ENCODE data around the gene KCNH5.
A peak's percentile ranks its signal among the peaks of the same experiment; 100 is the strongest.

The KCNH5 gene

GRCh38 chr14:62939970-62940369 is 105.3 kb downstream of the KCNH5 start:
- DNase-seq (ENCODE audit: low read depth): no peak
- no peak for TF ChIP-seq CTCF (IDR thresholded peaks at IDR 0.05; ENCODE audit: low read length, missing control alignments)
- no peak overlapping the region for H3K4me3 ChIP-seq (replicated peaks; ENCODE audit: low read depth, low read length)

GRCh38 chr14:62938778-62939177 is 106.5 kb downstream of the KCNH5 start:
- no peak for TF ChIP-seq CTCF (IDR thresholded peaks at IDR 0.05; ENCODE audit: low read length, missing control alignments)
- no peak overlapping the region for H3K4me3 ChIP-seq (replicated peaks; ENCODE audit: low read depth, low read length)
- no peak for DNase-seq (ENCODE audit: low read depth)

- no peak overlapping the region for H3K4me3 ChIP-seq (replicated peaks; ENCODE audit: low read depth, low read length)
- TF ChIP-seq CTCF (IDR thresholded peaks at IDR 0.05; ENCODE audit: low read length, missing control alignments): no peak
- no peak for DNase-seq (ENCODE audit: low read depth)
Observed at GRCh38 chr14:62934439-62934838, 110.8 kb downstream of the KCNH5 start.

- peak; percentile 1 for DNase-seq (ENCODE audit: low read depth)
- no peak for TF ChIP-seq CTCF (IDR thresholded peaks at IDR 0.05; ENCODE audit: low read length, missing control alignments)
- no peak overlapping the region for H3K4me3 ChIP-seq (replicated peaks; ENCODE audit: low read depth, low read length)
Observed at GRCh38 chr14:62921466-62921865, 123.8 kb downstream of the KCNH5 start.

- no peak for TF ChIP-seq CTCF (IDR thresholded peaks at IDR 0.05; ENCODE audit: low read length, missing control alignments)
- no peak overlapping the region for H3K4me3 ChIP-seq (replicated peaks; ENCODE audit: low read depth, low read length)
- no peak for DNase-seq (ENCODE audit: low read depth)
Observed at GRCh38 chr14:62916551-62916950, 128.7 kb downstream of the KCNH5 start.

- H3K4me3 ChIP-seq (replicated peaks; ENCODE audit: low read depth, low read length): no peak overlapping the region
- no peak for DNase-seq (ENCODE audit: low read depth)
- TF ChIP-seq CTCF (IDR thresholded peaks at IDR 0.05; ENCODE audit: low read length, missing control alignments): no peak
Observed at GRCh38 chr14:62914873-62915272, 130.4 kb downstream of the KCNH5 start.

GRCh38 chr14:62914025-62914424 is 131.2 kb downstream of the KCNH5 start:
- TF ChIP-seq CTCF (IDR thresholded peaks at IDR 0.05; ENCODE audit: low read length, missing control alignments): no peak

More at GRCh38 chr14:62914025-62914424, 131.2 kb downstream of the KCNH5 start:
- H3K4me3 ChIP-seq (replicated peaks; ENCODE audit: low read depth, low read length): no peak overlapping the region
- DNase-seq (ENCODE audit: low read depth): peak; percentile 4

Data from fibroblast of pulmonary artery (primary cell).